Measurements from ENCODE around the gene CDC42EP2. TPM values are rescaled to one million over a fixed set of nuclear protein-coding genes. Genes with fewer than 3 reads are reported as not detected.
A peak's percentile ranks its signal among the peaks of the same experiment; 100 is the strongest.

CDC42EP2 gene
- total RNA-seq, 1 donor from 2014 or later = 20.6 TPM

- Histone ChIP-seq H3K27me3 (no peaks in the 10 kb centered on the region), H3K27ac (no peak overlapping the region), H3K4me3 (no peak overlapping the region), H3K4me1 (peaks cover 0 to 4% of the 10 kb centered on the region in 2 donors), H3K36me3 (no peaks in the 10 kb centered on the region), H3K9me3 (no peaks in the 10 kb centered on the region)
- DNase-seq (ENCODE audit: low spot score in 2 of 2) = no peak
- intact Hi-C loops (cut with DNase I) = no loop called here
- TF ChIP-seq, protein P1, sequence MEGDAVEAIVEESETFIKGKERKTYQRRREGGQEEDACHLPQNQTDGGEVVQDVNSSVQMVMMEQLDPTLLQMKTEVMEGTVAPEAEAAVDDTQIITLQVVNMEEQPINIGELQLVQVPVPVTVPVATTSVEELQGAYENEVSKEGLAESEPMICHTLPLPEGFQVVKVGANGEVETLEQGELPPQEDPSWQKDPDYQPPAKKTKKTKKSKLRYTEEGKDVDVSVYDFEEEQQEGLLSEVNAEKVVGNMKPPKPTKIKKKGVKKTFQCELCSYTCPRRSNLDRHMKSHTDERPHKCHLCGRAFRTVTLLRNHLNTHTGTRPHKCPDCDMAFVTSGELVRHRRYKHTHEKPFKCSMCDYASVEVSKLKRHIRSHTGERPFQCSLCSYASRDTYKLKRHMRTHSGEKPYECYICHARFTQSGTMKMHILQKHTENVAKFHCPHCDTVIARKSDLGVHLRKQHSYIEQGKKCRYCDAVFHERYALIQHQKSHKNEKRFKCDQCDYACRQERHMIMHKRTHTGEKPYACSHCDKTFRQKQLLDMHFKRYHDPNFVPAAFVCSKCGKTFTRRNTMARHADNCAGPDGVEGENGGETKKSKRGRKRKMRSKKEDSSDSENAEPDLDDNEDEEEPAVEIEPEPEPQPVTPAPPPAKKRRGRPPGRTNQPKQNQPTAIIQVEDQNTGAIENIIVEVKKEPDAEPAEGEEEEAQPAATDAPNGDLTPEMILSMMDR (IDR thresholded peaks at IDR 0.05) = no peak
Measured at GRCh38 chr11:65304613-65305012, 10.1 kb upstream of the CDC42EP2 start.

- Histone ChIP-seq H3K4me1 (peaks cover 0 to 4% of the 10 kb centered on the region in 2 donors), H3K27ac (peak overlapping the region; percentile 34 to 63), H3K9me3 (no peaks in the 10 kb centered on the region), H3K36me3 (no peaks in the 10 kb centered on the region), H3K4me3 (no peak overlapping the region), H3K27me3 (no peaks in the 10 kb centered on the region)
- intact Hi-C loops (cut with DNase I) = no loop called here
- TF ChIP-seq, protein P1 (IDR thresholded peaks at IDR 0.05) = no peak
- no peak for DNase-seq (ENCODE audit: low spot score in 2 of 2)
Measured at GRCh38 chr11:65305501-65306268, 9.0 kb upstream of the CDC42EP2 start.

GRCh38 chr11:65307298-65308229, 7.1 kb upstream of the CDC42EP2 start:
- Histone ChIP-seq H3K36me3 (no peaks in the 10 kb centered on the region), H3K27me3 (no peaks in the 10 kb centered on the region), H3K4me1 (peaks cover 0 to 4% of the 10 kb centered on the region in 2 donors), H3K9me3 (no peaks in the 10 kb centered on the region), H3K4me3 (no peak overlapping the region), H3K27ac (no peak overlapping the region)
- intact Hi-C loops (cut with DNase I) = no loop called here
- no peak for DNase-seq (ENCODE audit: low spot score in 2 of 2)
- TF ChIP-seq, protein P1 (IDR thresholded peaks at IDR 0.05) = no peak

DNA sequence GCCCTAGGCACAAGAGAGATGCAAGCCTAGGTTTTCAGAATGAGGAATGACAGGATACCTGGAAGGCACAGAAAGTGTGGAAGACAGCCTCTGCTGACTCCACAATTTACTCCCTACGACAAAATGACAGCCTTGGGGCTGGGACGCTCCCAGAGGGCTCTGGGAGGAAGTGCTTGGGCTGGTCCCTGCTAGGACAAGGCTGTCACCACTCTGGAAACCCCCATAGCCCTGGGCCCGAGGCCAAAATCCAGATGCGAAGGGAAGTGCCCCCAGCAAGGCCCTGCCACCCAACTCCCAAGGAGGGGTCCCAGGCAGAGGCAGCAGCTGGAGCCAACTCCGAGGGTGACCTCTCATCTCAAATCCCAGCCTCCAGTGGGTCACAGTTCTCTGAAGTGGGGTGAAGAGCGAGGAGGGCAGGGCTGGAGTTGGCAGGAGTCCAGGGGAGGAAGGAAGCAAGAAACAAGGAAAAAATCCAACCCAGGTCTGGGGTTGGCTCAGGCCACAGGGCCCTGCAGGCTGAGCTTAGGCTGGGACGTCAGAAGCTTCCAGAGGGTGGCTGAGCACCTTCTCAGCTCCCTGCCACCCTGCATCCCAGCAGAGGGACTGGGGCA, 6.3 kb upstream of the CDC42EP2 start:
- Histone ChIP-seq H3K27me3 (no peaks in the 10 kb centered on the region), H3K27ac (peak overlapping the region in 1 of 2 donors; percentile 17), H3K9me3 (no peaks in the 10 kb centered on the region), H3K4me3 (no peak overlapping the region), H3K4me1 (peaks cover 0 to 4% of the 10 kb centered on the region in 2 donors), H3K36me3 (no peaks in the 10 kb centered on the region)
- no peak for DNase-seq (ENCODE audit: low spot score in 2 of 2)
- TF ChIP-seq, protein P1 (IDR thresholded peaks at IDR 0.05) = no peak
- intact Hi-C loops (cut with DNase I) = no loop called here

DNA sequence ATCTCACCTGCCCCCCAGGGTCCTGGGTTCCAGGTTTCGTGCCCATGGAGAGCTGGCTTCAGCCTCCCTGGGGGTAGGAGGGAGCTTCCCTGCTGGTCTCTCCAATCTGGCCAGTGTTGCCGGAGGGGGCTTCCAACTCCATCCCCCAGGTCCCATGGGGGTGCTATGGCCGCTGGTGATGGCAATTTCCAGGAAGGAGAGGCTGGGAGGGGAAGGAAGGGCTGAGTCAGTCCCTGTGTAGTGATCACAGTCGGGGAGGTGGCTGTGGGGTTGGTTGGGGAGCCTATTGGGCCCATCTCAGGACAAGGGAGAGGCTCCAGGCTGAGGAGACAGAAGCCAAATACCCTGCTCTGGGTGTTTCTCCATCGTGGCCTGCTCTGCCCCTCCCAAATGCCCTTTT, 5.7 kb upstream of the CDC42EP2 start:
- Histone ChIP-seq H3K4me3 (no peak overlapping the region), H3K27me3 (no peaks in the 10 kb centered on the region), H3K4me1 (peaks cover 0 to 6% of the 10 kb centered on the region in 2 donors), H3K27ac (peak overlapping the region in 1 of 2 donors; percentile 17), H3K9me3 (no peaks in the 10 kb centered on the region), H3K36me3 (no peaks in the 10 kb centered on the region)
- TF ChIP-seq, protein P1 (IDR thresholded peaks at IDR 0.05) = no peak
- DNase-seq (ENCODE audit: low spot score in 2 of 2) = no peak
- intact Hi-C loops (cut with DNase I) = no loop called here
